Adipocyte (in vitro differentiated cells): ENCODE measurements around the gene CUZD1.

Experiments used
- DNase-seq: peaks from one replicate; pipeline ENCODE4 v3.0.0-alpha.2; 2015; ENCODE audit warnings: low read depth
- H3K27me3 ChIP-seq: replicated peaks from 2 replicates; pipeline ENCODE4 v1.7.0; 2013; ENCODE audit warnings: mild to moderate bottlenecking, low read length, moderate library complexity; ENCODE audit not compliant: control insufficient read depth, insufficient read depth
- H3K36me3 ChIP-seq: 2 replicates; pipeline ENCODE4 v1.7.0; 2013; ENCODE audit warnings: low read length, mild to moderate bottlenecking, moderate library complexity; ENCODE audit not compliant: control insufficient read depth, insufficient read depth, severe bottlenecking
- H3K4me1 ChIP-seq: 2 replicates; pipeline ENCODE4 v1.7.0; 2013; ENCODE audit warnings: mild to moderate bottlenecking, low read length, moderate library complexity; ENCODE audit not compliant: control insufficient read depth, insufficient read depth
- H3K4me3 ChIP-seq: 2 replicates; pipeline ENCODE4 v1.7.0; 2013; ENCODE audit warnings: mild to moderate bottlenecking, low read length, moderate library complexity
- H3K9ac ChIP-seq: 2 replicates; pipeline ENCODE4 v1.7.0; 2013; ENCODE audit warnings: mild to moderate bottlenecking, low read length, moderate library complexity
- H3K9me3 ChIP-seq: 2 replicates; pipeline ENCODE4 v1.7.0; 2013; ENCODE audit warnings: mild to moderate bottlenecking, low read length, moderate library complexity; ENCODE audit not compliant: control insufficient read depth

CUZD1 gene

GRCh38 chr10:122853665-122854313 lies 8.1 kb upstream of the CUZD1 start:
- Histone ChIP-seq H3K36me3 (no peaks in the 10 kb centered on the region), H3K4me1 (peaks cover 41% of the 10 kb centered on the region), H3K27me3 (no peaks in the 10 kb centered on the region), H3K4me3 (peak overlapping the region; percentile 51), H3K9ac (peak overlapping the region; percentile 27), H3K9me3 (no peaks in the 10 kb centered on the region)
- peak; percentile 26 for DNase-seq

- H3K9ac ChIP-seq, result no peak overlapping the region
- peaks cover 41% of the 10 kb centered on the region for H3K4me1 ChIP-seq
- peak overlapping the region; percentile 10 for H3K4me3 ChIP-seq
- no peaks in the 10 kb centered on the region for H3K27me3 ChIP-seq
- no peaks in the 10 kb centered on the region for H3K36me3 ChIP-seq
- H3K9me3 ChIP-seq, result no peaks in the 10 kb centered on the region
- DNase-seq, result no peak
These were observed 6.6 kb upstream of the CUZD1 start for GRCh38 chr10:122852261-122852660.

- peak; percentile 54 for DNase-seq
- Histone ChIP-seq H3K4me1 (peaks cover 41% of the 10 kb centered on the region), H3K9me3 (no peaks in the 10 kb centered on the region), H3K9ac (no peak overlapping the region), H3K4me3 (no peak overlapping the region), H3K36me3 (no peaks in the 10 kb centered on the region), H3K27me3 (no peaks in the 10 kb centered on the region)
These were observed 5.3 kb upstream of the CUZD1 start for GRCh38 chr10:122850705-122851640.

GRCh38 chr10:122849900-122850605 lies 4.4 kb upstream of the CUZD1 start:
- DNase-seq, result no peak
- Histone ChIP-seq H3K36me3 (no peaks in the 10 kb centered on the region), H3K27me3 (no peaks in the 10 kb centered on the region)

GRCh38 chr10:122849090-122849489 lies 3.4 kb upstream of the CUZD1 start:
- Histone ChIP-seq H3K36me3 (no peaks in the 10 kb centered on the region), H3K27me3 (no peaks in the 10 kb centered on the region), H3K4me3 (no peak overlapping the region), H3K9ac (no peak overlapping the region), H3K4me1 (peaks cover 31% of the 10 kb centered on the region), H3K9me3 (no peaks in the 10 kb centered on the region)
- DNase-seq, result no peak

More at GRCh38 chr10:122849900-122850605, 4.4 kb upstream of the CUZD1 start:
- Histone ChIP-seq H3K9me3 (no peaks in the 10 kb centered on the region), H3K9ac (no peak overlapping the region), H3K4me3 (no peak overlapping the region), H3K4me1 (peaks cover 41% of the 10 kb centered on the region)

- H3K9me3 ChIP-seq, result no peaks in the 10 kb centered on the region
- no peak overlapping the region for H3K9ac ChIP-seq
- H3K27me3 ChIP-seq, result no peaks in the 10 kb centered on the region
- DNase-seq, result no peak
- no peaks in the 10 kb centered on the region for H3K36me3 ChIP-seq
- H3K4me1 ChIP-seq, result peaks cover 21% of the 10 kb centered on the region
- H3K4me3 ChIP-seq, result no peak overlapping the region
These were observed 2.3 kb upstream of the CUZD1 start for GRCh38 chr10:122847782-122848604.

GRCh38 chr10:122844146-122844545 lies 1.5 kb downstream of the CUZD1 start:
- no peaks in the 10 kb centered on the region for H3K4me1 ChIP-seq
- DNase-seq, result no peak
- no peak overlapping the region for H3K9ac ChIP-seq
- H3K9me3 ChIP-seq, result no peaks in the 10 kb centered on the region
- H3K27me3 ChIP-seq, result no peaks in the 10 kb centered on the region
- no peak overlapping the region for H3K4me3 ChIP-seq
- H3K36me3 ChIP-seq, result no peaks in the 10 kb centered on the region

- H3K4me3 ChIP-seq, result no peak overlapping the region
- no peaks in the 10 kb centered on the region for H3K4me1 ChIP-seq
- H3K36me3 ChIP-seq, result peaks cover 13% of the 10 kb centered on the region
- no peak for DNase-seq
- H3K9me3 ChIP-seq, result no peaks in the 10 kb centered on the region
- H3K9ac ChIP-seq, result no peak overlapping the region
- H3K27me3 ChIP-seq, result no peaks in the 10 kb centered on the region
These were observed 4.1 kb downstream of the CUZD1 start for GRCh38 chr10:122841569-122841968.

- DNase-seq, result no peak
- Histone ChIP-seq H3K9ac (no peak overlapping the region), H3K4me3 (no peak overlapping the region), H3K36me3 (peaks cover 18% of the 10 kb centered on the region), H3K4me1 (no peaks in the 10 kb centered on the region), H3K9me3 (no peaks in the 10 kb centered on the region), H3K27me3 (no peaks in the 10 kb centered on the region)
These were observed 6.2 kb downstream of the CUZD1 start for GRCh38 chr10:122839505-122839904.

- Histone ChIP-seq H3K27me3 (no peaks in the 10 kb centered on the region), H3K36me3 (peaks cover 21% of the 10 kb centered on the region), H3K9ac (no peak overlapping the region), H3K9me3 (no peaks in the 10 kb centered on the region), H3K4me3 (no peak overlapping the region), H3K4me1 (no peaks in the 10 kb centered on the region)
- DNase-seq, result no peak
These were observed 6.8 kb downstream of the CUZD1 start for GRCh38 chr10:122838880-122839279.
